K562 (cell line): ENCODE results near the gene PLEKHB1. TPM values are rescaled to one million over a fixed set of nuclear protein-coding genes. Genes with fewer than 3 reads are reported as not detected.

Experiments
- ATAC-seq: fragments of 200-7000 bp; cut with Tn5 transposase; 3 replicates; pipeline ENCODE4 v1.9.1; 2020; ENCODE audit warnings: moderate library complexity
- BruUV-seq: library from RNA; stranded (reverse); fragments of 400-500 nt; replicated peaks from 2 replicates; lab custom pipeline; 2021; lab: Mats Ljungman, UMichigan
- CTCF ChIA-PET: fragments of 300-600 bp; formaldehyde crosslinking; extraction: SDS; loops from one replicate; lab custom pipeline; 2021; ENCODE audit warnings: low intra/inter-chr PET ratio; lab: Yijun Ruan, JAX
- POLR2A ChIA-PET: fragments of 300-600, 350-650 bp; sonication (Branson Sonifier 250); formaldehyde crosslinking; extraction: SDS; loops from one replicate; lab custom pipeline; 2021; ENCODE audit warnings: antibody characterized with exemption, inconsistent platforms; lab: Yijun Ruan, JAX
- DNase-seq, 4 experiments: peaks; one replicate each; pipeline versions ENCODE4 v3.0.0 to v3.0.0-alpha.2; 2011 to 2018; ENCODE audit warnings: low spot score in 3 of 4, mixed read lengths in 3 of 4; ENCODE audit errors: extremely low read depth in 1 of 4
- FAIRE-seq: peaks from 2 replicates; lab custom pipeline; 2011; peaks lifted over from hg19 to GRCh38; lab: Jason Lieb, UNC
- H2AFZ ChIP-seq: 2 replicates; pipeline ENCODE4 v1.6.0; 2011; ENCODE audit warnings: low read depth, low read length, control low read depth, inconsistent platforms
- H3K27ac ChIP-seq: fragments of 200-600 bp; 3 replicates; pipeline ENCODE4 v1.8.0; 2011; ENCODE audit warnings: low read depth, mild to moderate bottlenecking, control low read depth, inconsistent platforms, low read length, moderate library complexity, mixed read lengths; ENCODE audit errors: extremely low read depth
- H3K27me3 ChIP-seq, 2 experiments: fragments of 300-600 bp in 1 of 2; 2 replicates in 1 of 2; 3 replicates in 1 of 2; pipeline versions ENCODE4 v1.6.0 to v1.8.0; 2011; ENCODE audit warnings: inconsistent platforms in 2 of 2, low read length in 2 of 2, mild to moderate bottlenecking in 1 of 2, mixed read lengths in 1 of 2, moderate library complexity in 1 of 2; ENCODE audit not compliant: control insufficient read depth in 2 of 2, insufficient read depth in 2 of 2
- H3K36me3 ChIP-seq: fragments of 300-600 bp; 3 replicates; pipeline ENCODE4 v1.8.0; 2011; ENCODE audit warnings: mild to moderate bottlenecking, low read length, inconsistent platforms; ENCODE audit not compliant: control insufficient read depth, insufficient read depth
- H3K4me1 ChIP-seq, 2 experiments: fragments of 200-600 bp in 1 of 2; replicated peaks in 1 of 2; 2 replicates in 1 of 2; 3 replicates in 1 of 2; pipeline versions ENCODE4 v1.5.1 to v1.8.0; 2011; ENCODE audit warnings: inconsistent platforms in 2 of 2, low read length in 2 of 2, mild to moderate bottlenecking in 1 of 2, mixed read lengths in 1 of 2, moderate library complexity in 1 of 2; ENCODE audit not compliant: control insufficient read depth in 2 of 2, insufficient read depth in 2 of 2
- H3K4me2 ChIP-seq: 2 replicates; pipeline ENCODE4 v1.6.1; 2011; ENCODE audit warnings: low read length, control low read depth, inconsistent platforms, mixed read lengths; ENCODE audit not compliant: insufficient read depth
- H3K4me3 ChIP-seq: fragments of 200-600 bp; sonication (generic), shearing (Covaris generic); 2 replicates; pipeline ENCODE4 v1.5.1; 2016; ENCODE audit warnings: control low read depth, inconsistent platforms
- H3K79me2 ChIP-seq: fragments of 200-600 bp; 3 replicates; pipeline ENCODE4 v1.8.0; 2011; ENCODE audit warnings: low read length, inconsistent platforms; ENCODE audit not compliant: control insufficient read depth, insufficient read depth
- H3K9ac ChIP-seq, 2 experiments: 2 replicates each; pipeline versions ENCODE4 v1.6.0 to v1.6.1; 2011; ENCODE audit warnings: low read depth in 2 of 2, low read length in 2 of 2, control low read depth in 1 of 2, inconsistent platforms in 1 of 2, mild to moderate bottlenecking in 1 of 2, mixed read lengths in 1 of 2; ENCODE audit not compliant: insufficient read depth in 1 of 2
- H3K9me1 ChIP-seq: one replicate; pipeline ENCODE4 v1.6.0; 2011; ENCODE audit warnings: inconsistent platforms, mild to moderate bottlenecking, low read length, moderate library complexity; ENCODE audit not compliant: control insufficient read depth, insufficient read depth
- H3K9me3 ChIP-seq: replicated peaks from 2 replicates; pipeline ENCODE4 v1.5.1; 2011; ENCODE audit warnings: low read depth, low read length, inconsistent platforms; ENCODE audit not compliant: control insufficient read depth, insufficient read depth
- H4K20me1 ChIP-seq: replicated peaks from 2 replicates; pipeline ENCODE4 v1.6.1; 2011; ENCODE audit warnings: low read length, inconsistent platforms, mixed read lengths; ENCODE audit not compliant: control insufficient read depth, insufficient read depth
- ATF3 ChIP-seq, 2 experiments: fragments of 450-650 bp in 1 of 2; sonication (generic) in 1 of 2; formaldehyde crosslinking in 1 of 2; IDR thresholded peaks in 1 of 2; conservative IDR thresholded peaks in 1 of 2; 2 replicates each; pipeline versions ENCODE4 v1.6.1 to v1.8.1; 2016 to 2023; ENCODE audit warnings: mild to moderate bottlenecking in 2 of 2, moderate library complexity in 2 of 2, inconsistent platforms in 1 of 2, missing genetic modification reagents in 1 of 2
- BACH1 ChIP-seq: fragments of 200-800 bp; sonication (Bioruptor generic); IDR thresholded peaks from 2 replicates; pipeline ENCODE4 v1.6.1; 2016; ENCODE audit warnings: missing genetic modification characterization, missing compliant biosample characterization
- C11orf30 ChIP-seq: fragments of 450-650 bp; IDR thresholded peaks from 2 replicates; pipeline ENCODE4 v1.6.1; 2016; ENCODE audit warnings: low read depth, mild to moderate bottlenecking
- FOXM1 ChIP-seq, 2 experiments: fragments of 450-650 bp in 1 of 2; sonication (generic) in 1 of 2; formaldehyde crosslinking in 1 of 2; IDR thresholded peaks; 2 replicates each; pipeline versions ENCODE4 v1.6.1 to v1.9.0; 2017 to 2022; ENCODE audit warnings: low read depth in 2 of 2, mild to moderate bottlenecking in 2 of 2, missing genetic modification reagents in 1 of 2, moderate library complexity in 1 of 2
- MAFF ChIP-seq: IDR thresholded peaks from 2 replicates; pipeline ENCODE4 v1.6.1; 2012; ENCODE audit warnings: low read length, improper control_type of control experiment
- MAFG ChIP-seq: fragments of 450-650 bp; conservative IDR thresholded peaks from 2 replicates; pipeline ENCODE4 v1.6.1; 2016; ENCODE audit warnings: missing genetic modification characterization, missing compliant biosample characterization
- MAFK ChIP-seq: IDR thresholded peaks from 2 replicates; pipeline ENCODE4 v1.6.1; 2011; ENCODE audit warnings: low read length, improper control_type of control experiment
- MAZ ChIP-seq, 2 experiments: fragments of 450-650 bp in 1 of 2; sonication (generic) in 1 of 2; formaldehyde crosslinking; IDR thresholded peaks in 1 of 2; conservative IDR thresholded peaks in 1 of 2; 2 replicates each; pipeline versions ENCODE4 v1.4.0 to v1.5.0; 2020; ENCODE audit warnings: mild to moderate bottlenecking in 1 of 2, missing genetic modification reagents in 1 of 2
- NR3C1 ChIP-seq: sonication (generic); formaldehyde crosslinking; IDR thresholded peaks from 2 replicates; pipeline ENCODE4 v1.8.1; 2022; ENCODE audit warnings: missing genetic modification reagents
- SMC3 ChIP-seq: conservative IDR thresholded peaks from 2 replicates; pipeline ENCODE4 v1.6.1; 2011; ENCODE audit warnings: low read depth, low read length, improper control_type of control experiment; ENCODE audit not compliant: insufficient read depth
- ZNF274 ChIP-seq: IDR thresholded peaks from 2 replicates; pipeline ENCODE4 v1.6.1; 2011; ENCODE audit warnings: low read depth, mild to moderate bottlenecking, low read length, moderate library complexity, borderline replicate concordance
- WGBS: fragments of 100-300 bp; shearing (Covaris generic); methylation state at CpG from one replicate; pipeline ENCODE4 v1.1.6; 2016; ENCODE audit warnings: low coverage, mixed read lengths; ENCODE audit not compliant: insufficient coverage; ENCODE audit errors: missing lambda C conversion rate; 5-methylcytosine and 5-hydroxymethylcytosine counted together
- in situ Hi-C: fragments of 300-500 bp; cut with MboI; formaldehyde crosslinking; loops from 4 replicates; pipeline ENCODE4 v1.15.0; 2018; ENCODE audit warnings: inconsistent platforms, mixed read lengths
- intact Hi-C: fragments of 100-400 bp; cut with micrococcal nuclease; formaldehyde crosslinking; loops from 2 replicates; pipeline ENCODE4 v1.14.2; 2022
- polyA plus RNA-seq, 8 experiments: library from polyadenylated mRNA; depleted of rRNA in 4 of 8; stranded (reverse) in 5 of 8; unstranded in 3 of 8; fragments of >200 nt; fragmentation: Nextera tagmentation in 2 of 8; fragmentation: Illumina TruSeq in 1 of 8; extraction: Ambion mirVana in 2 of 8; extraction: Trizol in 1 of 8; gene quantifications; 2 replicates each; pipeline versions ENCODE4 v1.2.1 to v1.2.3, GENCODE V29; 2011 to 2014; ENCODE audit warnings: inconsistent platforms in 1 of 8, missing spikeins in 1 of 8
- total RNA-seq, 7 experiments: library from RNA; depleted of rRNA in 6 of 7; stranded (reverse); fragments of >200 nt in 6 of 7; fragmentation: Illumina TruSeq in 2 of 7; extraction: Trizol in 2 of 7; gene quantifications; 2 replicates each; pipeline versions ENCODE4 v1.2.1 to v1.2.3, GENCODE V29; 2011 to 2021; ENCODE audit warnings: low replicate concordance in 1 of 7
- TF ChIP-seq, protein P1 (sequence below): fragments of 450-650 bp; IDR thresholded peaks from 2 replicates; pipeline ENCODE4 v1.6.1; 2016; ENCODE audit warnings: antibody characterized with exemption
- TF ChIP-seq, protein P2 (sequence below), 2 experiments: IDR thresholded peaks; 2 replicates each; pipeline ENCODE4 v1.6.1; 2012; ENCODE audit warnings: improper control_type of control experiment in 2 of 2, low read depth in 2 of 2, low read length in 2 of 2, borderline replicate concordance in 1 of 2

PLEKHB1 gene
- total and polyA plus RNA-seq, 9 of the 15 experiments (the other 6 are each of a cell fraction or from before 2014, with no cell fraction given), result 0.07 to 0.62 (median 0.17) TPM; not detected in 2

DNA sequence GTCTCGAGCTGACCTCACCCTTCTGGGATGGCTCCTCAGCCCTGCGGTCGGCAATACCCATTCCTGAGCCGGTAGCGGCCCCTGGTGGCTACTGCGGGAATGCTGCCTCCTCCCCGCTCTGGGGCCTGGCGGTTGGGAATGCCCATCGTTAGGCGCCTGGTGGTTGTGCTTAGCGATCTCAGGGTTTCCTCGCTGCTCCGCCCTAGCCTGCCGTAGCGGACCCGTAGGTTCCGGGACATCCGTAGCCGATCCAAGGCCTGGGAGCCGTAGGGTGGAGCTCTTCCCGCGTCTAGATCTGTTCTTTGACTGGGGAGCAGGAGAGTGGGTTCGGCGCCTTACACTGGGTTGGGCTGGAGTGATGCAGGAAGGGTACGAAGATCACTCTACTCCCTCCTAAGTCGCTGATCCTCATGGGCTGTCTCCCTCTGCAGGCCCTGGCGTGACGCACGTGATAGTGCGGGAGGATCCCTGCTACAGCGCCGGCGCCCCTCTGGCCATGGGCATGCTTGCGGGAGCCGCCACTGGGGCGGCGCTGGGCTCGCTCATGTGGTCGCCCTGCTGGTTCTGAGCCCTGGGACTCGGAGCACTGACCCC, 14.8 kb downstream of the PLEKHB1 start (continued):
- TF ChIP-seq, protein P1, sequence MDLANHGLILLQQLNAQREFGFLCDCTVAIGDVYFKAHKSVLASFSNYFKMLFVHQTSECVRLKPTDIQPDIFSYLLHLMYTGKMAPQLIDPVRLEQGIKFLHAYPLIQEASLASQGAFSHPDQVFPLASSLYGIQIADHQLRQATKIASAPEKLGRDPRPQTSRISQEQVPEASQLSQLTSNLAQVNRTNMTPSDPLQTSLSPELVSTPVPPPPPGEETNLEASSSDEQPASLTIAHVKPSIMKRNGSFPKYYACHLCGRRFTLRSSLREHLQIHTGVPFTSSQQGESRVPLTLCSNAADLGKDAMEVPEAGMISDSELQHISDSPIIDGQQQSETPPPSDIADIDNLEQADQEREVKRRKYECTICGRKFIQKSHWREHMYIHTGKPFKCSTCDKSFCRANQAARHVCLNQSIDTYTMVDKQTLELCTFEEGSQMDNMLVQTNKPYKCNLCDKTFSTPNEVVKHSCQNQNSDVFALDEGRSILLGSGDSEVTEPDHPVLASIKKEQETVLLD, result no peak
- peak; percentile 97 for TF ChIP-seq SMC3
- no peak for TF ChIP-seq BACH1 (tag)

DNA sequence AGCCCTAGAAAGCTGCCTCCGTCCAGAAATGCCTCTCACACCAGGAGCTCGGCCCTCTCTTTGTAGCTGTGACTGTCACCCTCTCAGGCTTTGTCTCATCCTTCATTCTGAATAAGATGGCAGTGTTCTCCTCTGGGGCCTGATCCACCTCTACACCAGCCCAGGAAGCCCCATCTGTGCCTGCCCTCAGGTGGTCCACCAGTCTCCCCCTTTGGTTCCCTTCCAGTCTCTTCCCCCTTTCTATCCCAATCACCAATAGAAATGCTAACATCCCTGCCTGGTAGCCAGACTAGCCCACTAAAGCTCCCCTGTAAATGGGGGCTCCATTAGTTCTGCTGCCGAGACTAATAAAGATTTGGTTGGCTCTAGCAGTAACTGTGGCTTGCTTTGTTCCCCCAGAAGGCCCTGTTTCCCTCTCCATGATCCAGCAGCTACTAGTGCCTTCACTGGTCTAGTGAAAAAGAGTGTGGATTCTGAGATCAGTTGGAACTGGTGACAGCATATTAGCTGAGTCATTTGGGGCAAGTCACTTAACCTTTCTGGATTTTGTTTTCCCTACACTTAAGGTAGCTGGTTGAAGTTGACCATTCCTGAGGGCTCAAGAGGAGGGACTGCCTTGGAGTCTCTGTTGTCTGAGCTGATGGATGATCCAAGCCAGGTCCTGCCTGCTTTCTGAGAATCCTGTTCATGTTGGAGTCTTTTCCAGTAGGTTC, 16.2 kb downstream of the PLEKHB1 start:
- intact Hi-C loops (loop anchor here (5.0 kb wide), 2 partner anchors 135 to 310 kb away; no protein-coding TSS in a partner anchor), in situ Hi-C loops (no loop called here)
- Histone ChIP-seq H3K9ac (no peak overlapping the region; a peak in 1 of 4 replicates), H3K9me1 (no peaks in the 10 kb centered on the region), H3K9me3 (no peaks in the 10 kb centered on the region), H3K27ac (no peak overlapping the region), H3K4me1 (peaks cover 6 to 12% of the 10 kb centered on the region in 2 experiments; a peak in 4 of 5 replicates), H4K20me1 (peaks cover 4% of the 10 kb centered on the region; the same call in 1 of the 2 replicates), H3K79me2 (no peaks in the 10 kb centered on the region), H2AFZ (no peak overlapping the region), H3K4me3 (no peak overlapping the region), H3K27me3 (peaks cover 0 to 4% of the 10 kb centered on the region in 2 experiments; a peak in 1 of 5 replicates), H3K36me3 (no peaks in the 10 kb centered on the region), H3K4me2 (no peak overlapping the region)
- peak in 1 of 4 experiments; percentile 13 for DNase-seq
- no TSS peak for BruUV-seq
- 43% methylated on average over 3 of the region's 3 CpGs for WGBS
- no peak for ATAC-seq
- ChIA-PET CTCF (interaction anchor here (0.9 to 3.2 kb wide), 5 partner anchors 37 to 312 kb away, joined by 3 to 37 read pairs (median 5); no protein-coding TSS in a partner anchor), POLR2A (interaction anchor here (0.6 to 1.4 kb wide), 4 partner anchors 13 to 255 kb away, joined by 4 read pairs; partner anchors contain the start of gene PLEKHB1)
- no peak for FAIRE-seq
- peak; percentile 20; the same call in 1 of the 2 replicates for TF ChIP-seq ATF3 (IDR thresholded peaks at IDR 0.05)
- no peak for TF ChIP-seq ATF3 (CRISPR knock-in tag; conservative IDR thresholded peaks at IDR 0.05)
- peak; percentile 81 for TF ChIP-seq MAFG (tag)
- no peak for TF ChIP-seq ZNF274
- peak; percentile 79 for TF ChIP-seq C11orf30
- TF ChIP-seq MAFF, result peak; percentile 42; the same call in 1 of the 2 replicates
- TF ChIP-seq, protein P2, sequence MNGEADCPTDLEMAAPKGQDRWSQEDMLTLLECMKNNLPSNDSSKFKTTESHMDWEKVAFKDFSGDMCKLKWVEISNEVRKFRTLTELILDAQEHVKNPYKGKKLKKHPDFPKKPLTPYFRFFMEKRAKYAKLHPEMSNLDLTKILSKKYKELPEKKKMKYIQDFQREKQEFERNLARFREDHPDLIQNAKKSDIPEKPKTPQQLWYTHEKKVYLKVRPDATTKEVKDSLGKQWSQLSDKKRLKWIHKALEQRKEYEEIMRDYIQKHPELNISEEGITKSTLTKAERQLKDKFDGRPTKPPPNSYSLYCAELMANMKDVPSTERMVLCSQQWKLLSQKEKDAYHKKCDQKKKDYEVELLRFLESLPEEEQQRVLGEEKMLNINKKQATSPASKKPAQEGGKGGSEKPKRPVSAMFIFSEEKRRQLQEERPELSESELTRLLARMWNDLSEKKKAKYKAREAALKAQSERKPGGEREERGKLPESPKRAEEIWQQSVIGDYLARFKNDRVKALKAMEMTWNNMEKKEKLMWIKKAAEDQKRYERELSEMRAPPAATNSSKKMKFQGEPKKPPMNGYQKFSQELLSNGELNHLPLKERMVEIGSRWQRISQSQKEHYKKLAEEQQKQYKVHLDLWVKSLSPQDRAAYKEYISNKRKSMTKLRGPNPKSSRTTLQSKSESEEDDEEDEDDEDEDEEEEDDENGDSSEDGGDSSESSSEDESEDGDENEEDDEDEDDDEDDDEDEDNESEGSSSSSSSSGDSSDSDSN (IDR thresholded peaks at IDR 0.05; ENCODE audit: borderline replicate concordance in 1 of 2, low read depth in 2 of 2, low read length in 2 of 2), result no peak
- TF ChIP-seq NR3C1 (CRISPR knock-in tag), result no peak
- no peak for TF ChIP-seq MAZ (CRISPR knock-in tag; conservative IDR thresholded peaks at IDR 0.05 in 1 of 2, IDR thresholded peaks at IDR 0.05 in 1 of 2)
- TF ChIP-seq MAFK, result peak; percentile 44; the same call in 1 of the 2 replicates
- no peak for TF ChIP-seq FOXM1 (IDR thresholded peaks at IDR 0.05; ENCODE audit: low read depth)
- TF ChIP-seq FOXM1 (CRISPR knock-in tag; IDR thresholded peaks at IDR 0.05; ENCODE audit: low read depth), result no peak
